AG09319 (cell line): ENCODE measurements around the gene LEMD3.

Experiments used
- DNase-seq: peaks from one replicate; pipeline ENCODE4 v3.0.0-alpha.2; 2010; ENCODE audit warnings: low read depth; ENCODE audit errors: extremely low read depth
- TF ChIP-seq, protein P1 (sequence below): IDR thresholded peaks from 2 replicates; pipeline ENCODE4 v1.5.1; 2011; ENCODE audit warnings: low read depth, mild to moderate bottlenecking, inconsistent platforms, low read length, moderate library complexity

The LEMD3 gene

GRCh38 chr12:65195387-65196055 lies 26.1 kb downstream of the LEMD3 start:
- DNase-seq: no peak
- TF ChIP-seq, protein P1, sequence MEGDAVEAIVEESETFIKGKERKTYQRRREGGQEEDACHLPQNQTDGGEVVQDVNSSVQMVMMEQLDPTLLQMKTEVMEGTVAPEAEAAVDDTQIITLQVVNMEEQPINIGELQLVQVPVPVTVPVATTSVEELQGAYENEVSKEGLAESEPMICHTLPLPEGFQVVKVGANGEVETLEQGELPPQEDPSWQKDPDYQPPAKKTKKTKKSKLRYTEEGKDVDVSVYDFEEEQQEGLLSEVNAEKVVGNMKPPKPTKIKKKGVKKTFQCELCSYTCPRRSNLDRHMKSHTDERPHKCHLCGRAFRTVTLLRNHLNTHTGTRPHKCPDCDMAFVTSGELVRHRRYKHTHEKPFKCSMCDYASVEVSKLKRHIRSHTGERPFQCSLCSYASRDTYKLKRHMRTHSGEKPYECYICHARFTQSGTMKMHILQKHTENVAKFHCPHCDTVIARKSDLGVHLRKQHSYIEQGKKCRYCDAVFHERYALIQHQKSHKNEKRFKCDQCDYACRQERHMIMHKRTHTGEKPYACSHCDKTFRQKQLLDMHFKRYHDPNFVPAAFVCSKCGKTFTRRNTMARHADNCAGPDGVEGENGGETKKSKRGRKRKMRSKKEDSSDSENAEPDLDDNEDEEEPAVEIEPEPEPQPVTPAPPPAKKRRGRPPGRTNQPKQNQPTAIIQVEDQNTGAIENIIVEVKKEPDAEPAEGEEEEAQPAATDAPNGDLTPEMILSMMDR: no peak

GRCh38 chr12:65196762-65197567 lies 27.6 kb downstream of the LEMD3 start:
- DNase-seq: no peak
- TF ChIP-seq, protein P1: no peak

GRCh38 chr12:65199604-65200003 lies 30.2 kb downstream of the LEMD3 start:
- TF ChIP-seq, protein P1: no peak
- no peak for DNase-seq

- TF ChIP-seq, protein P1: no peak
- DNase-seq: no peak
Measured at GRCh38 chr12:65200007-65200665, 30.8 kb downstream of the LEMD3 start.

GRCh38 chr12:65203376-65203775 lies 34.0 kb downstream of the LEMD3 start:
- DNase-seq: no peak
- TF ChIP-seq, protein P1: no peak

DNA sequence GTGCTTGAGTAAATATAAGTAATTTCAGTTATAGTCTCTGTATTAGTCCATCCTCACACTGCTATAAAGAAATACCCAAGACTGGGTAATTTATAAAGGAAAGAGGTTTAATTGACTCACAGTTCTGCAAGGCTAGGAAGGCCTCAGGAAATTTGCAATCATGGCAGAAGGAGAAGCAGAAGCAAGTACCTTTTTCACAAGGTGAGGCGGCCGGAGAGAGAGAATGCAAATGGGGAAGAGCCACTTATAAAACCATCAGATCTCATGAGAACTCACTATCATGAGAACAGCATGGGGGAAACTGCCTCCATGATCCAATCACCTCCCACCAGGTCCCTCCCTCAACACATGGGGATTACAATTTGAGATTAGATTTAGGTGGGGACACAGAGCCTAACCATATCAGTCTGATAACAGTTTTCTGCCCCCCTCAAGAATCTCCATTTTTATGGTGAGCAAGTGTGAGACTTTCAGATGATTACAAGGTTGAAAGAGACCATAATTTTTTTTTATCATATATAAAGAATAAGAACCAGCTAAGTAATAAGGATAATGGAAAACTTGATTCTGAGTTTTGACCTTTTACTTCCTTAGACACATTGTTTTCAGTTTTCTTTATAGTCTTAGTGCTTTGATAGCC lies 35.6 kb downstream of the LEMD3 start:
- TF ChIP-seq, protein P1: no peak

More for the DNA sequence above, 35.6 kb downstream of the LEMD3 start:
- DNase-seq: no peak
